ENCODE results near the gene ZNF714. TPM values are rescaled to one million over a fixed set of nuclear protein-coding genes. Genes with fewer than 3 reads are reported as not detected.

ZNF714 gene
- total and polyA plus RNA-seq, 9 of the 15 experiments (the other 6 are each of a cell fraction or from before 2014, with no cell fraction given): 16.2 to 40.8 (median 28.9) TPM

DNA sequence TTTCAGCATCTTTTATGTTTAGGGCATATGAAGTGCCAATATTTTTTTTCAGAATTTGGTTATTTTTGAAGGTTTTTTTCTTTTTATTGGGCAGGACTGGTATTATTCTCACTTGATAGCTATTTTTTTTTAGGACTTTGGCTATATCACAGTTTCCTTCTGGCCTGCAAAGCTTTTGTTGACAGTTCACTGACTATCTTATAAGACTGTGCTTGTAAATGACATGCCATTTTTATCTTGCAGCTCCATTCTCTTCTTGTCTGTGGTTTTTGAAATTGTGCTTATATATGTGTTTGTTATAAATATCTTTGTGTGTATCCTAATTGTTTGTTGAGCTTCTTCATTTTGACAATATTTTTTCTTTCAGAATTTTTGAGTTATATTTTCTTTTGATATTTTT lies 33.4 kb downstream of the ZNF714 start (continued):
- TF ChIP-seq TAL1 (IDR thresholded peaks at IDR 0.05) (peak; percentile 87), EP300 (IDR thresholded peaks at IDR 0.05; ENCODE audit: low read length) (peak; percentile 50; the same call in 1 of the 2 replicates), RBFOX2 (IDR thresholded peaks at IDR 0.05; ENCODE audit: low read depth, low read length) (no peak), BRD9 (IDR thresholded peaks at IDR 0.05; ENCODE audit: low read depth, partially characterized antibody) (no peak), ZFX (CRISPR knock-in tag; IDR thresholded peaks at IDR 0.05) (no peak), IRF2 (CRISPR knock-in tag; IDR thresholded peaks at IDR 0.05) (no peak), RBM34 (IDR thresholded peaks at IDR 0.05; ENCODE audit: borderline replicate concordance, insufficient read depth, low read length) (no peak), C11orf30 (IDR thresholded peaks at IDR 0.05; ENCODE audit: low read depth) (peak; percentile 27; the same call in 1 of the 2 replicates), THRAP3 (IDR thresholded peaks at IDR 0.05; ENCODE audit: borderline replicate concordance) (no peak), ESRRB (CRISPR knock-in tag; IDR thresholded peaks at IDR 0.05; ENCODE audit: borderline replicate concordance) (no peak), SMARCA4 (IDR thresholded peaks at IDR 0.05) (peak; percentile 85), PHB2 (IDR thresholded peaks at IDR 0.05; ENCODE audit: low read depth) (peak; percentile 69; the same call in 1 of the 2 replicates), NFIX (CRISPR knock-in tag; IDR thresholded peaks at IDR 0.05; ENCODE audit: low read depth) (no peak), MED1 (CRISPR knock-in tag; IDR thresholded peaks at IDR 0.05; ENCODE audit: borderline replicate concordance) (no peak), PHTF2 (CRISPR knock-in tag; IDR thresholded peaks at IDR 0.05) (no peak), MEF2D (tag; conservative IDR thresholded peaks at IDR 0.05; ENCODE audit: low read depth) (no peak), FOXA1 (IDR thresholded peaks at IDR 0.05; ENCODE audit: borderline replicate concordance) (no peak), MEF2A (IDR thresholded peaks at IDR 0.05; ENCODE audit: control insufficient read depth, low read depth, low read length) (no peak)
- TF ChIP-seq, protein P1, sequence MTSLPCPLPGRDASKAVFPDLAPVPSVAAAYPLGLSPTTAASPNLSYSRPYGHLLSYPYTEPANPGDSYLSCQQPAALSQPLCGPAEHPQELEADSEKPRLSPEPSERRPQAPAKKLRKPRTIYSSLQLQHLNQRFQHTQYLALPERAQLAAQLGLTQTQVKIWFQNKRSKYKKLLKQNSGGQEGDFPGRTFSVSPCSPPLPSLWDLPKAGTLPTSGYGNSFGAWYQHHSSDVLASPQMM (CRISPR knock-in tag; IDR thresholded peaks at IDR 0.05): no peak
- TF ChIP-seq, protein P2, sequence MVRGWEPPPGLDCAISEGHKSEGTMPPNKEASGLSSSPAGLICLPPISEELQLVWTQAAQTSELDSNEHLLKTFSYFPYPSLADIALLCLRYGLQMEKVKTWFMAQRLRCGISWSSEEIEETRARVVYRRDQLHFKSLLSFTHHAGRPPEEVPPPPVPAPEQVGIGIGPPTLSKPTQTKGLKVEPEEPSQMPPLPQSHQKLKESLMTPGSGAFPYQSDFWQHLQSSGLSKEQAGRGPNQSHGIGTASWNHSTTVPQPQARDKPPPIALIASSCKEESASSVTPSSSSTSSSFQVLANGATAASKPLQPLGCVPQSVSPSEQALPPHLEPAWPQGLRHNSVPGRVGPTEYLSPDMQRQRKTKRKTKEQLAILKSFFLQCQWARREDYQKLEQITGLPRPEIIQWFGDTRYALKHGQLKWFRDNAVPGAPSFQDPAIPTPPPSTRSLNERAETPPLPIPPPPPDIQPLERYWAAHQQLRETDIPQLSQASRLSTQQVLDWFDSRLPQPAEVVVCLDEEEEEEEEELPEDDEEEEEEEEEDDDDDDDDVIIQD (CRISPR knock-in tag; IDR thresholded peaks at IDR 0.05): no peak
- TF ChIP-seq, protein P3, sequence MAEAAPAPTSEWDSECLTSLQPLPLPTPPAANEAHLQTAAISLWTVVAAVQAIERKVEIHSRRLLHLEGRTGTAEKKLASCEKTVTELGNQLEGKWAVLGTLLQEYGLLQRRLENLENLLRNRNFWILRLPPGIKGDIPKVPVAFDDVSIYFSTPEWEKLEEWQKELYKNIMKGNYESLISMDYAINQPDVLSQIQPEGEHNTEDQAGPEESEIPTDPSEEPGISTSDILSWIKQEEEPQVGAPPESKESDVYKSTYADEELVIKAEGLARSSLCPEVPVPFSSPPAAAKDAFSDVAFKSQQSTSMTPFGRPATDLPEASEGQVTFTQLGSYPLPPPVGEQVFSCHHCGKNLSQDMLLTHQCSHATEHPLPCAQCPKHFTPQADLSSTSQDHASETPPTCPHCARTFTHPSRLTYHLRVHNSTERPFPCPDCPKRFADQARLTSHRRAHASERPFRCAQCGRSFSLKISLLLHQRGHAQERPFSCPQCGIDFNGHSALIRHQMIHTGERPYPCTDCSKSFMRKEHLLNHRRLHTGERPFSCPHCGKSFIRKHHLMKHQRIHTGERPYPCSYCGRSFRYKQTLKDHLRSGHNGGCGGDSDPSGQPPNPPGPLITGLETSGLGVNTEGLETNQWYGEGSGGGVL (CRISPR knock-in tag; IDR thresholded peaks at IDR 0.05): no peak
- TF ChIP-seq, protein P4, sequence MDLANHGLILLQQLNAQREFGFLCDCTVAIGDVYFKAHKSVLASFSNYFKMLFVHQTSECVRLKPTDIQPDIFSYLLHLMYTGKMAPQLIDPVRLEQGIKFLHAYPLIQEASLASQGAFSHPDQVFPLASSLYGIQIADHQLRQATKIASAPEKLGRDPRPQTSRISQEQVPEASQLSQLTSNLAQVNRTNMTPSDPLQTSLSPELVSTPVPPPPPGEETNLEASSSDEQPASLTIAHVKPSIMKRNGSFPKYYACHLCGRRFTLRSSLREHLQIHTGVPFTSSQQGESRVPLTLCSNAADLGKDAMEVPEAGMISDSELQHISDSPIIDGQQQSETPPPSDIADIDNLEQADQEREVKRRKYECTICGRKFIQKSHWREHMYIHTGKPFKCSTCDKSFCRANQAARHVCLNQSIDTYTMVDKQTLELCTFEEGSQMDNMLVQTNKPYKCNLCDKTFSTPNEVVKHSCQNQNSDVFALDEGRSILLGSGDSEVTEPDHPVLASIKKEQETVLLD (IDR thresholded peaks at IDR 0.05): no peak
- TF ChIP-seq, protein P5, sequence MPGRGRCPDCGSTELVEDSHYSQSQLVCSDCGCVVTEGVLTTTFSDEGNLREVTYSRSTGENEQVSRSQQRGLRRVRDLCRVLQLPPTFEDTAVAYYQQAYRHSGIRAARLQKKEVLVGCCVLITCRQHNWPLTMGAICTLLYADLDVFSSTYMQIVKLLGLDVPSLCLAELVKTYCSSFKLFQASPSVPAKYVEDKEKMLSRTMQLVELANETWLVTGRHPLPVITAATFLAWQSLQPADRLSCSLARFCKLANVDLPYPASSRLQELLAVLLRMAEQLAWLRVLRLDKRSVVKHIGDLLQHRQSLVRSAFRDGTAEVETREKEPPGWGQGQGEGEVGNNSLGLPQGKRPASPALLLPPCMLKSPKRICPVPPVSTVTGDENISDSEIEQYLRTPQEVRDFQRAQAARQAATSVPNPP (IDR thresholded peaks at IDR 0.05; ENCODE audit: borderline replicate concordance, insufficient read depth, insufficient read length): no peak

Measured in K562 (cell line).